IPS-18c (cell line): ENCODE results near the gene AGBL4.

ENCODE experiments used
- H3K4me3 ChIP-seq: 2 replicates; pipeline ENCODE4 v1.7.0; 2013; ENCODE audit warnings: low read depth, mild to moderate bottlenecking, low read length, moderate library complexity; ENCODE audit not compliant: insufficient read depth
- H3K9me3 ChIP-seq: one replicate; pipeline ENCODE4 v1.6.1; 2013; ENCODE audit warnings: mild to moderate bottlenecking, low read length, moderate library complexity; ENCODE audit not compliant: control insufficient read depth, insufficient read depth

Gene AGBL4

GRCh38 chr1:48876330-48876785 is 1147.4 kb downstream of the AGBL4 start:
- Histone ChIP-seq H3K4me3 (no peak overlapping the region), H3K9me3 (no peaks in the 10 kb centered on the region)

GRCh38 chr1:48875552-48876329 is 1148.0 kb downstream of the AGBL4 start:
- no peak overlapping the region for H3K4me3 ChIP-seq

GRCh38 chr1:48873944-48874343 is 1149.8 kb downstream of the AGBL4 start:
- no peak overlapping the region for H3K4me3 ChIP-seq
- H3K9me3 ChIP-seq, result no peaks in the 10 kb centered on the region

More at GRCh38 chr1:48875552-48876329, 1148.0 kb downstream of the AGBL4 start:
- H3K9me3 ChIP-seq, result no peaks in the 10 kb centered on the region

GRCh38 chr1:48870596-48870995 is 1153.2 kb downstream of the AGBL4 start:
- no peaks in the 10 kb centered on the region for H3K9me3 ChIP-seq
- H3K4me3 ChIP-seq, result no peak overlapping the region

- Histone ChIP-seq H3K9me3 (no peaks in the 10 kb centered on the region), H3K4me3 (no peak overlapping the region)
These were observed 1154.4 kb downstream of the AGBL4 start for GRCh38 chr1:48869116-48869893.

GRCh38 chr1:48864913-48865312 is 1158.8 kb downstream of the AGBL4 start:
- Histone ChIP-seq H3K4me3 (no peak overlapping the region), H3K9me3 (no peaks in the 10 kb centered on the region)

GRCh38 chr1:48859456-48859855 is 1164.3 kb downstream of the AGBL4 start:
- Histone ChIP-seq H3K4me3 (no peak overlapping the region), H3K9me3 (no peaks in the 10 kb centered on the region)

GRCh38 chr1:48858200-48858920 is 1165.4 kb downstream of the AGBL4 start:
- Histone ChIP-seq H3K4me3 (no peak overlapping the region), H3K9me3 (no peaks in the 10 kb centered on the region)

GRCh38 chr1:48853006-48853405 is 1170.7 kb downstream of the AGBL4 start:
- Histone ChIP-seq H3K4me3 (no peak overlapping the region), H3K9me3 (no peaks in the 10 kb centered on the region)

- Histone ChIP-seq H3K9me3 (no peaks in the 10 kb centered on the region), H3K4me3 (no peak overlapping the region)
These were observed 1172.1 kb downstream of the AGBL4 start for GRCh38 chr1:48851638-48852037.

- H3K9me3 ChIP-seq, result no peaks in the 10 kb centered on the region
- H3K4me3 ChIP-seq, result no peak overlapping the region
These were observed 1175.7 kb downstream of the AGBL4 start for GRCh38 chr1:48848035-48848434.

GRCh38 chr1:48846441-48846840 is 1177.3 kb downstream of the AGBL4 start:
- H3K9me3 ChIP-seq, result no peaks in the 10 kb centered on the region
- no peak overlapping the region for H3K4me3 ChIP-seq

GRCh38 chr1:48844187-48844586 is 1179.6 kb downstream of the AGBL4 start:
- Histone ChIP-seq H3K4me3 (no peak overlapping the region), H3K9me3 (no peaks in the 10 kb centered on the region)

GRCh38 chr1:48841966-48842365 is 1181.8 kb downstream of the AGBL4 start:
- Histone ChIP-seq H3K4me3 (no peak overlapping the region), H3K9me3 (no peaks in the 10 kb centered on the region)

- Histone ChIP-seq H3K9me3 (no peaks in the 10 kb centered on the region), H3K4me3 (no peak overlapping the region)
These were observed 1182.3 kb downstream of the AGBL4 start for GRCh38 chr1:48841461-48841860.

- H3K4me3 ChIP-seq, result no peak overlapping the region
- no peaks in the 10 kb centered on the region for H3K9me3 ChIP-seq
These were observed 1192.4 kb downstream of the AGBL4 start for GRCh38 chr1:48831120-48831978.

GRCh38 chr1:48830715-48831114 is 1193.0 kb downstream of the AGBL4 start:
- Histone ChIP-seq H3K9me3 (no peaks in the 10 kb centered on the region), H3K4me3 (no peak overlapping the region)
